DOHH2 (cell line): ENCODE data around the gene FIGN.

Source experiments
- H3F3A ChIP-seq: fragments of 200-600 bp; sonication (generic), shearing (Covaris generic); 2 replicates; pipeline ENCODE4 v1.6.0; 2016; ENCODE audit warnings: antibody characterized with exemption, mild to moderate bottlenecking; ENCODE audit not compliant: control insufficient read depth, insufficient read depth
- H3K27ac ChIP-seq: fragments of 200-600 bp; sonication (generic); 2 replicates; pipeline ENCODE4 v1.5.1; 2014; ENCODE audit warnings: low read depth, mild to moderate bottlenecking, low read length, moderate library complexity
- H3K27me3 ChIP-seq: fragments of 200-600 bp; sonication (generic); 2 replicates; pipeline ENCODE4 v1.6.1; 2014; ENCODE audit warnings: mild to moderate bottlenecking, low read length, mixed read lengths; ENCODE audit not compliant: control insufficient read depth
- H3K36me3 ChIP-seq: fragments of 200-600 bp; sonication (generic); 2 replicates; pipeline ENCODE4 v1.6.1; 2014; ENCODE audit warnings: mild to moderate bottlenecking, low read length, moderate library complexity, mixed read lengths; ENCODE audit not compliant: control insufficient read depth
- H3K4me1 ChIP-seq: fragments of 200-600 bp; sonication (generic); 2 replicates; pipeline ENCODE4 v1.6.1; 2014; ENCODE audit warnings: mild to moderate bottlenecking, low read length, mixed read lengths; ENCODE audit not compliant: control insufficient read depth
- H3K4me2 ChIP-seq: fragments of 200-600 bp; sonication (generic); 2 replicates; pipeline ENCODE4 v1.6.0; 2014; ENCODE audit warnings: mild to moderate bottlenecking, low read length, moderate library complexity
- H3K4me3 ChIP-seq: fragments of 200-600 bp; sonication (generic); 2 replicates; pipeline ENCODE4 v1.5.1; 2014; ENCODE audit warnings: mild to moderate bottlenecking, low read length, mixed read lengths
- H3K79me2 ChIP-seq: fragments of 200-600 bp; sonication (generic); 2 replicates; pipeline ENCODE4 v1.6.1; 2014; ENCODE audit warnings: mild to moderate bottlenecking, low read length, mixed read lengths; ENCODE audit not compliant: control insufficient read depth
- H3K9me2 ChIP-seq: fragments of 200-600 bp; sonication (generic); replicated peaks from 2 replicates; pipeline ENCODE4 v1.6.1; 2014; ENCODE audit warnings: mild to moderate bottlenecking, low read length, mixed read lengths; ENCODE audit not compliant: control insufficient read depth
- H3K9me3 ChIP-seq: fragments of 200-600 bp; sonication (generic); 2 replicates; pipeline ENCODE4 v1.6.1; 2014; ENCODE audit warnings: antibody characterized with exemption, low read length, mixed read lengths; ENCODE audit not compliant: control insufficient read depth, insufficient read depth
- H4K20me1 ChIP-seq: fragments of 200-600 bp; sonication (generic); 2 replicates; pipeline ENCODE4 v1.6.0; 2014; ENCODE audit warnings: low read depth, mild to moderate bottlenecking, antibody characterized with exemption, low read length, moderate library complexity; ENCODE audit not compliant: control insufficient read depth, insufficient read depth
- EZH2phosphoT487 ChIP-seq: fragments of 200-600 bp; sonication (generic); IDR thresholded peaks from 2 replicates; pipeline ENCODE4 v1.6.1; 2017; ENCODE audit warnings: borderline replicate concordance, mild to moderate bottlenecking, antibody characterized with exemption, low read length, moderate library complexity, mixed read lengths
- TF ChIP-seq, protein P1 (sequence below): fragments of 200-600 bp; sonication (generic); IDR thresholded peaks from one replicate; pipeline ENCODE4 v1.5.1; 2014; ENCODE audit warnings: antibody characterized with exemption, mild to moderate bottlenecking, low read depth, low read length; ENCODE audit not compliant: poor library complexity, severe bottlenecking

FIGN gene

DNA sequence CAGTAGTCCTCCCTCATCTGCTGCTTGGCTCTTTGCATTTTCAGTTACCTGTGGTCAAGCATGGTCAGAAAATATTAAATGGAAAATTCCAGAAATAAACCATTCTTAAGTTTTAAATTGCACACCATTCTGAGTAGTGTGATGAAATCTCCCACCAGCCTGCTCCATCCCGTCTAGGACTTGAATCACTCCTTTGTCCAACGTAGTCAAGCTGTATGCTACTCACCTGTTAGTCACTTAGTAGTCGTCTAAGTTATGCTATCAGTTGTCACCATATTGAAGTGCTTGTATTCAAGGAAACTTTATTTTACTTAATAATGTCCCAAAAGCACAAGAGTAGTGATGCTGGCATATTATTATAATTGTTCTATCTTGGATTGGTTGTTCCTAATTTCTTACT is 172.5 kb downstream of the FIGN start:
- H3K9me3 ChIP-seq = no peaks in the 10 kb centered on the region
- no peak for TF ChIP-seq EZH2phosphoT487
- TF ChIP-seq, protein P1, sequence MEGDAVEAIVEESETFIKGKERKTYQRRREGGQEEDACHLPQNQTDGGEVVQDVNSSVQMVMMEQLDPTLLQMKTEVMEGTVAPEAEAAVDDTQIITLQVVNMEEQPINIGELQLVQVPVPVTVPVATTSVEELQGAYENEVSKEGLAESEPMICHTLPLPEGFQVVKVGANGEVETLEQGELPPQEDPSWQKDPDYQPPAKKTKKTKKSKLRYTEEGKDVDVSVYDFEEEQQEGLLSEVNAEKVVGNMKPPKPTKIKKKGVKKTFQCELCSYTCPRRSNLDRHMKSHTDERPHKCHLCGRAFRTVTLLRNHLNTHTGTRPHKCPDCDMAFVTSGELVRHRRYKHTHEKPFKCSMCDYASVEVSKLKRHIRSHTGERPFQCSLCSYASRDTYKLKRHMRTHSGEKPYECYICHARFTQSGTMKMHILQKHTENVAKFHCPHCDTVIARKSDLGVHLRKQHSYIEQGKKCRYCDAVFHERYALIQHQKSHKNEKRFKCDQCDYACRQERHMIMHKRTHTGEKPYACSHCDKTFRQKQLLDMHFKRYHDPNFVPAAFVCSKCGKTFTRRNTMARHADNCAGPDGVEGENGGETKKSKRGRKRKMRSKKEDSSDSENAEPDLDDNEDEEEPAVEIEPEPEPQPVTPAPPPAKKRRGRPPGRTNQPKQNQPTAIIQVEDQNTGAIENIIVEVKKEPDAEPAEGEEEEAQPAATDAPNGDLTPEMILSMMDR = no peak
- H3K27me3 ChIP-seq = no peaks in the 10 kb centered on the region
- no peaks in the 10 kb centered on the region for H3K9me2 ChIP-seq
- no peaks in the 10 kb centered on the region for H3K4me1 ChIP-seq
- no peaks in the 10 kb centered on the region for H3F3A ChIP-seq
- H3K36me3 ChIP-seq = no peaks in the 10 kb centered on the region
- no peak overlapping the region for H3K4me3 ChIP-seq
- H3K4me2 ChIP-seq = no peak overlapping the region
- H3K27ac ChIP-seq = no peak overlapping the region
- no peaks in the 10 kb centered on the region for H3K79me2 ChIP-seq
- no peaks in the 10 kb centered on the region for H4K20me1 ChIP-seq

DNA sequence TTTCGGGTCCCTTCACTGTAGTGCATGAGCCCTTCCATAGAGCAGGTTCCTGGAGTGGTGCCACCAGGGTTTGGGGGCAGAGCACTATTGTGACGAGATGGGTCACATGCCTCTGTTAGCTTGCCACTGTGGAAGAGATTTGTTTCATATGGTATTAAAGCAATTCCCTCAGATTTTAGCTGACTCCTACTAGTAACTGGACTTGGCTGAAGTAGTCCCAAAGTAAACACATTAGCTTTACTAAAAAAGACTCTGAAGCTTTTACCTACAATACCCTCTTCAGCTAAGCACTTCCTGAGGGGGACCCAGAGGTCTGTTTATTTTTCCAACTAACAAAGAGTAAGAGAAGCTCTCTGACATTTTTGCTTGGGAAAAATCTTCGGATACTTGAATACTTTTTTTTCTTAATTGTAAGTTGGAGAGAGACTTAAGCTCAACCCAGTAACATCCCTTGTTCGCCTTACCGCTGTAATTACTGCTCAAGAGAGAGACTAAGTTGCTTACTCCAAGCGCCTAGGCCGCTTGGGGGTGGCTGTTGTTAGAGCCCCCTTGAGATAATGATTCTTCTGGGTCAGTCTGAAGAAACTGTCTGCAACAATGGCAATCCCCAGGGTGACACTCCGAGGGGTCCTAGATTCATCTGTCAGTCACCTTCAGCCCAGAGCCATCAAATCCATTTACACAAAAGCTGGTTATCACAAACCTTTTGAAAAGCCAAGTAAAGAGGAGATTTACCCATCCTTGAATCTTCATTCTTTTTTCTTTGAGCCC is 177.4 kb downstream of the FIGN start:
- no peak overlapping the region for H3K4me2 ChIP-seq
- H3K9me3 ChIP-seq = no peaks in the 10 kb centered on the region
- H3K4me1 ChIP-seq = no peaks in the 10 kb centered on the region
- H4K20me1 ChIP-seq = no peaks in the 10 kb centered on the region
- H3F3A ChIP-seq = no peaks in the 10 kb centered on the region
- H3K4me3 ChIP-seq = no peak overlapping the region
- no peaks in the 10 kb centered on the region for H3K27me3 ChIP-seq
- no peak overlapping the region for H3K27ac ChIP-seq
- H3K79me2 ChIP-seq = no peaks in the 10 kb centered on the region
- H3K9me2 ChIP-seq = no peaks in the 10 kb centered on the region
- no peaks in the 10 kb centered on the region for H3K36me3 ChIP-seq
- TF ChIP-seq EZH2phosphoT487 = no peak
- TF ChIP-seq, protein P1 = no peak

DNA sequence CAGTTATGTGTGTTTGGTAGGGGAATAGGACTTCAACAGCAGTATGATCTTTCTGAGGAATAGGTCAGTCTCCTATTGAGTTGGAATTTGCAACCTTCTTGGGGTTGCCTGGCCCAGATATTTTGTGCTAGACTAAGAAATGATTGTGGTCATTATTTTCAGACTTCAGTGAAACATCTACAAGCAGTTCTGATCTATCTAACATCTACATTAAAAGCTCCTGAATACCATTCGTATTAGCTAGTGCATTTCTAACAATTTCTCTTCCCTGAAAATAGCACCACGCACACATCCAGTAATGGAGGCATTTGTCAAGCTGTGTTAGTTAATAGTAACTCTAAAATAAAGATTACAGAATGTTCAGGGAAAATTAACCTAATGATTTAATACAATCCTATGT is 179.3 kb downstream of the FIGN start:
- no peaks in the 10 kb centered on the region for H3K79me2 ChIP-seq
- TF ChIP-seq EZH2phosphoT487 = no peak
- TF ChIP-seq, protein P1 = no peak
- H3K4me3 ChIP-seq = no peak overlapping the region
- no peaks in the 10 kb centered on the region for H3K27me3 ChIP-seq
- no peaks in the 10 kb centered on the region for H3K9me2 ChIP-seq
- no peaks in the 10 kb centered on the region for H3F3A ChIP-seq
- no peaks in the 10 kb centered on the region for H3K9me3 ChIP-seq
- H3K4me2 ChIP-seq = no peak overlapping the region
- H4K20me1 ChIP-seq = no peaks in the 10 kb centered on the region
- H3K4me1 ChIP-seq = no peaks in the 10 kb centered on the region
- no peaks in the 10 kb centered on the region for H3K36me3 ChIP-seq
- no peak overlapping the region for H3K27ac ChIP-seq
